HG03558 (cell line): ENCODE measurements around the gene VTCN1.
"Not testable (repeated sequence)": the region's sequence is repeated elsewhere in the genome, so short reads cannot be mapped to it uniquely, and the experiment has no call there.

Experiments
- ATAC-seq: cut with Tn5 transposase; IDR thresholded peaks from one replicate; pipeline ENCODE4 v1.9.1; 2021; ENCODE audit warnings: moderate number of reproducible peaks; ENCODE audit not compliant: unreplicated experiment; ENCODE audit errors: extremely low read depth

VTCN1 gene

DNA sequence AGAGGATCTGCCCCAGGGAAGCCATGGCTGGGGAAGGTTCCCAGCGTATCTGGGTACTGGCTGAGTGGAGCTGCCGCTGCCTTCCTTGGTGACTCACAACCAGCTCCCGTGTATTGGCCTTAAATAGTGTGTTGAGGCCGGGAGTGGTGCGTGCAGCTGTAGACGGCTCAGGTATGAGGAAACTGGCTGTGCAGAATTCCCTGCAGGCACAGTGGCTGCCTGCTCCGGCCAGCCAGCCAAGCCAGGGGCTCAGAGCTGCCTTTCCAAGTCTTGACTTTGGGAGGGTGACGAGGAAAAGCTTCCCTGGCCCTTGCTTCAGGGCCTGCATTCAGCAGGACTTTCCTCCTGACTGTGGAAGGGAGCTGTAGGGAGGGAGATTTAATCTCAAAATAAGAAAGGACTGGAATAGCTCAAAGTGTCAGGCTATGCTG lies at the start of gene VTCN1:
Gene VTCN1 (minus strand): TSS at position 97 of the 431 bp plus-strand sequence. CDS start 72 bp downstream, at position 25.
- no peak for ATAC-seq

GRCh38 chr1:117258791-117259190 lies 48.1 kb upstream of the VTCN1 start:
- no peak for ATAC-seq

- not testable (repeated sequence) for ATAC-seq
Measured at GRCh38 chr1:117258075-117258474, 47.3 kb upstream of the VTCN1 start.

DNA sequence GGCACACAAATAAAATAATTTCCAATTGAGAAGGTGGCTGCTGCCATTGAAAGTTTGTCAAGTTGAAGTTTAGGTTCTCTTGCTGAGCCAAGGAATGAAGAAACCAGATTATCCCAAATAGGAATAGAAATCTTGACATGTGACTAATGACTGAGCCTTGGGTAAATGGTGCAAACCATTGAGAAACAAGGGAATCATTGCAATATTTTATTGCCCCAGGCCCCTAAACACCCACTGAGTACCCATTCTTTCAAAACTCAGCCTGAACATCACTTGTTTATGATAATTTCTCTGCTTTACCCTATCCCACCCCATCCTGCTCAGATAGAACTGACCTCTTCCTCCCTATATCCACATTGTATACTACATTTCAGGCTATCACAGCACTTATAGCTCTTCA lies 46.6 kb upstream of the VTCN1 start:
- ATAC-seq = no peak

DNA sequence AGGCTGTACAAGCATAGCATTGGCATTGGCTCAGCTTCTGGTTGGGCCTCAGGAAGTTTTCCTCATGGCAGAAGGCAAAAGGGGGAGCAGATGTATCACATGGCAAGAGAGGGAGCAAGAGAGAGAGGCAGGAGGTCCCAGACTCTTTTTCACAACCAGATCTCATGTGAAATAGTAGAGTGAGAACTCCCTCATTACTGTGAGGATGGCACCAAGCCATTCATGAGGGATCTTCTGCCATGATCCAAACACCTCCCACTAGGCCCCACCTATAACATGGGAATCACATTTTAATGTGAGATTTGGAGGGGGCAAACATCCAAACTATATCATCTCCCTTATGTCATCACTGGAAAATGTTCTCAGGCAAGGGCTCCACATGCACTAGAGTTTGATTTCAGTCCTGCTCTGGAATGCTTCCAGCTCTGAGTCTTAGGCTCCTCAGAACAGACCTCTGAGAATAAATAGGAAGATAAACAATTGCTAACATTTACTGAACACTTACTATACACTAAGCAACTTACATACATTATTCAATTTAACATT lies 39.4 kb upstream of the VTCN1 start:
- ATAC-seq = no peak

DNA sequence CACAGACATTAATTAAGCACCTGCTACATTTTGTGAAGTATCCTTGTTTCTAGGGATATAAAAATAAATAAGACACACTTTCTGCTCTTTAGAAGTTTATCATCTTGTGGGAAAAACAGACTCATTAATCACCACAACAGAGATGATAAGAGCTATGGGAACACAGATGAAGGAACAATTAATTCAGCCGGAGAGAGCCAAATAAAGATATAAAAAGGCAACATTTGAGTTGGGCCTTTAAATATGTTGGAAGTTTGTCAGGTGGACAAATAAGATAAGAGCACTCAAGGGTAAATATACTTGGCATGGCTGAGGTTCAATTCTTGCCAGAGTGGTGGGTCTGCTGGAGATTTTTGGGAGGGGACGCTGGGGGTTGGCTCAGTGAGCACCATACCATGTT lies 34.2 kb upstream of the VTCN1 start:
- no peak for ATAC-seq

DNA sequence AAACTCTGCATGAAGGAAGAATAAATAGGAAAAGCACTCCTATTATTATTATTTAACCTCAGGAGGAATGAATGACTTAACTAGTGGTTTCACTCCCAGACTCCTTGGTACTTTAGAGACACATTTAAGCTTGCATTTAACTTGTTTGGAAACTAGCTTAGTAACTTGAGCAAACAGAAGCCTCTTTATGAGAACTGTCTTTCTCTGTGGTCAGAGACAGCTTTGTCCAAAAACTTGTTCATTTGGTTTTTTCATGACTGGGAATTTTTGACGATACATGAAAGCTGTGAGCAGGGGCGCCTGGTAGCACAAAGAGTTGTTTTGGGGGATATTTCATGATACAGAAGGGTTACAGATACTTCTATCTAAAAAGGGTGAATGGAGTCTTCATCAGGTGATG lies 33.6 kb upstream of the VTCN1 start:
- ATAC-seq = no peak

- no peak for ATAC-seq
Measured at GRCh38 chr1:117241512-117241911, 30.8 kb upstream of the VTCN1 start.

DNA sequence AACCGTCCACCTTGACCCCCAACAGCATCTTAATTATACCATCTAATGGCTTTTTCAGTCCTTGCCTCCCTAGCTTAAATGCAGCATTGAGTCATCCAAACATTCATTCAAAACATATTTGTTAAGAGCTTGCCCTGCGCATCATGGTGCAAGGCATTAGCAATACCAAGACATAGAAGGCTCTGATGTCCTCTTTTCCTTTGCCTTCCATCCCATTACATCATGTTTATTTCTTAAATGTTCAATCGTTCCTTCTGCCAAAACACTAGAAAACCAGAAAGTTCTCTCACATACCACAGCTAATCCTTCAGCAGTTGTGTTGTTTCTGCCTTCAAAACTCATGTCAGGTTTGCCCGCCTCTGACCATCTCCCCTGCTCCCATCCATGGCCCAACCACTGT lies 29.8 kb upstream of the VTCN1 start:
- no peak for ATAC-seq

DNA sequence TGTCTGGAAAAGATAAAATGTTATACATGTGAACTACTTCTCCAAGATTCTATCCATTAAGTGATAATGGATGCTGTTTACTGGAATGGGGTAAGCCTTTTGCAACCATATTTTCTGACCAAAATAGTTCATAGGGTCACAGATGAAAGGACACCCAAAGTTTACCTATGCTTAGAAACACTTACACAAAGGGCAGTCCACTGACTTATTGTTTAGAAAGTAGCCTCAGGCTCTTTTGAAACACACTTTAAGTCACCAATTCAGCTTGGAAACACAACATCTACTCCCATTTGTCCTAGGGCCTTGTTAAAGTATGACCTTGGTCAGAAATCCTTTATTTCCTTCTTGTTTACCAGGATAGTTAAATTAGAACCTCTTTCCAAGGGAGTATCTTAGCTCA lies 28.7 kb upstream of the VTCN1 start:
- ATAC-seq = no peak

GRCh38 chr1:117237726-117238381 lies 27.1 kb upstream of the VTCN1 start:
- no peak for ATAC-seq

GRCh38 chr1:117235863-117236465 lies 25.2 kb upstream of the VTCN1 start:
- ATAC-seq = no peak

DNA sequence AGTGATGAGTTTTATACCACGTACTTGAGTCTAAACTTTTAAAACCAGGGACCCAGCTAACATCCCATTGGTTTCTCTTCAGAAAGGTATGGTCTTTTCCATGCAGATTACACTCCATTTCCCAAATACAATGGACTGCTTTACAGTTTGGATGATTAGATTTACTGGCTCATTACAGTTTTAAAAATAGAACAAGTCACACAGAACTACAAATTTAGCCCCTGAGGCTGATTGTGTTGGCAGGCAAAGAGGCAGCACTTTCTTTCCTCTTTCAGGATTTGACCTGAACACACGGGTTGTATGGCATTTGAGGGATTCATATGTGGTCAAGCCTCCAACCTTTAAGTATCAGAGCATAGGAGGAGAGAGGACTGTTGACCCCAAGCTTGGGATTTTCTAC lies 21.8 kb upstream of the VTCN1 start:
- no peak for ATAC-seq

DNA sequence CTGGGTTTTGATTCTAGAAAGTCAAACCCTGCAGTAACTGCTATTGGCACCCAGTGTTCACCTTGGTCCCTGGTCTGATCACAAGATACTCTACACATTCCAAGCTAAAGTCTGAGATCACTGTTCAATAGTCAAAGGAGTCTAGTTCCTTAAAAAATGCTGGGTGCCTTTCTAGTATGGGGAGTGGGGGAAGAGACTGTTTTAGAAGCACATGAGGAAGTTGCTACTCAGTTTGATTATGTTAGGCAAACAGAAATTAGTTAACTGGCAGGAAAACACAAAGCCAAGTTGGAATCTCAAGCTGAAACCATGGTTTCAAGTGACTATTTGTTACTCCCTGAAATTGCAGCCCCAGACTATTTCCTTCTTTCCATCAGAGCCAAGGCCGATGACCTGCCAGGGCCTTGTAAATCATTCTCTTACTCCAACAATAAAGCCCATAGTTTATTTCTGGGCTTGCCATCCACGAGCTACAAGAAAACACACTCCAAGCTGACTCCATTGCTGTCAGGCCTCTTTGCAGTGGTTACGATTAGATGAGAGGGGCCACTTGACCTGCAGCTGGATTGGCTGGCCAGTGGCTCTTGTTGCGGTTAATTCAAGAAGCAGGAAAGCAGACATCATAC lies 21.1 kb upstream of the VTCN1 start:
- ATAC-seq = no peak

- ATAC-seq = no peak
Measured at GRCh38 chr1:117231312-117231711, 20.6 kb upstream of the VTCN1 start.

DNA sequence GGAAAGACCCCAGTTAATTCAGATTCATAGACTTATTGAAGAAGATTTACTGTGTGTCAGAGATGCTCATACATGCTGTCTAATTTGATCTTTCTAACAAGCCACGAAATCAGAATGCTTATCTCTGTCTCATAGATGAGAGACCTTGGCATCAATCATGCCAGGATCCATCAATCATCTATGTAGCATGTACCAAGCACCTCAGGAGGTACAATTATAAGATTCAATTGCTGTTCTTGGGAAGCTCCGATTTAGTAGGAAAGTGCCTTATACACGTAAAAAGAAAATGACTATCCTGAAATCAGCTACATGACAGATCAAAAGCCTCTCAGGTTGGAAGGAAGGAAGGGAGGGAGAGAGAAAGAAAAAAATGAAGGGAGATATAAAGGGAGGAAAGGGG lies 18.5 kb upstream of the VTCN1 start:
- ATAC-seq = no peak

DNA sequence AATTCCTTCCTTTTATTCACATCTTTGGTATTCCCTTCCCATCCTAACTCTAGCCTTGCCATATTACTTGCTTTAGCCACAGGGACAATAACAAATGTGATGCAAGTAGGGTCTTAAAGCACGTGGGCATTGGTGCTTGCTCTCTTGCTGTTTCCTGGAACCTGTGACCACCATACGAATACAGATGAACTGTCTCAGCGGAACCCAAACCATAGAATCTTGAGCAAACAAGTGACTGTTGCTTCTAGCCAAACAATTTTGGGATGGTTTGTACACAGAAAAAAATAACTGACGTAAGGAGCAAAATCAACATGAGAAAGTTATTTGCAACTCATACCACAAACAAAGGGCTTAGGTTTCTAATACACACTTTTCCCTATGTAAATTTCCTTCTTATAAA lies 15.2 kb upstream of the VTCN1 start:
- no peak for ATAC-seq

DNA sequence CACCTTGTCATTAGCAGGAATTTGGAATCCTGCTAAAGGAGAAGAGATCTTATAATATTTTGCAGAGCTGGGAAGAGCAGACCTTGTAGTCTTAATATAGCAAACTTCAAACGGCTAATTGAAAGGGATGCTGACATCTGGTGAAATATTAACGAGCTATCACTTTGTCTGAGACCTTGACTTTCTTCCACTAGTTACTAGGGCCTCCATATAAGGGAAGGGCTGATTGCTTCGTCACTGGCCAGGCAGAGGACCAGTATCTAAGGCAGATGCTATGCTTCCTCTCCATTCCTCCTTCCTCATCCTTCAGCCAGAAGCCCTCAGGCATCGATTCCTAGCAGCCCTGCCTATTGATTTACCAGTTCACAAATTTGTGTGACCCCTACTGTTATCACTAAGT lies 6.0 kb upstream of the VTCN1 start:
- no peak for ATAC-seq

DNA sequence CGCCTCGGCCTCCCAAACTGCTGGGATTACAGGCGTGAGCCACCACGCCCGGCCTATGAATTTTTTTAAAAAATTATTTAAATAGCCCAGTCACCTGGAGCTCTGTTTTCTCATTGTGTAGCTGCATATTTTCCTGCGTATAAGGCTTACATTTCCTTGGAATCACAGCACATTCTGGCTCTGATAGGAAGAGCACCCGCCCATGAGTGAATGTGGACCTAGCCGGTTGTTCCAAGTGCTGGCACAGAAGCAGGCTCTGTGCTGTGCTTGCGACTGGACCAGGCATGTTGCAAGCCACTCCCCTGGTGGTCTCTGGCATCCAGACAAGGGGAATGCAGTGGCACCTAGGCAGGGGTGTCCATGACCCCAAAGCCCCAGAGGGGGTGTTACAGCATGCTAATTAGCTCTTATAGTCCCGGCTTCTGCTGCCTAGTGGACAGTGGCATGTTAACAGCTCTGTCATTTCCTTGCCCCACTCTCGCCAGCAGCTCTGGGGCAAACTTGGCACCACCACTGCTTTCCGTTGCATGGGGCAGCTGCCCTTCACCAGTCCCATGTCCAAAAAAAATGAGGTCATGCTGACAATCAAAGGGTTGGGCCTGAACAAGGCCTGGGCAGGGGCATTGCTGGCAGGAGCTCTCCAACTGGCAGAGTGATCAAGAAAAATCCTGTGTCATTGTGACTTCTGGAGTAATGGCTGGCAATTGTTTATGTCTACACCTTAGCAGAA lies 5.2 kb upstream of the VTCN1 start:
- ATAC-seq = no peak

DNA sequence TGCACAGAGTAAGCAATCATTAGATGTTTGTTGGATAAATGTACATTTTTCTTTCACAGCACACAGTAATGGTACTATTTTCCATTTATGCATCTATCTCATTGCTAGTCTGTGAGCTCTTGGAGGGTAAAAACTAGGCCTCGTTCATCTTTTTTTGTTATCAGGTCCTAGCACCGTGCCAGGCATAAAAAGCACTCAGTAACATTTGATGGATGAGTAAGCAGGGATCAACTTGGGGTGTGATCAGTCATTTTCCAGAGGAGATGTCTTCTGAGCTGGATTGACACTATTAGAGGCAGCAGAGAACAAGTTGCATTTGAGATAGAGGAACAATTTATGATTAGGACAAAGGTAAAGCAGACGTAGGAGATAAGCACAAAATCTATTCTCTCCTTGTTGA lies 4.3 kb upstream of the VTCN1 start:
- no peak for ATAC-seq

DNA sequence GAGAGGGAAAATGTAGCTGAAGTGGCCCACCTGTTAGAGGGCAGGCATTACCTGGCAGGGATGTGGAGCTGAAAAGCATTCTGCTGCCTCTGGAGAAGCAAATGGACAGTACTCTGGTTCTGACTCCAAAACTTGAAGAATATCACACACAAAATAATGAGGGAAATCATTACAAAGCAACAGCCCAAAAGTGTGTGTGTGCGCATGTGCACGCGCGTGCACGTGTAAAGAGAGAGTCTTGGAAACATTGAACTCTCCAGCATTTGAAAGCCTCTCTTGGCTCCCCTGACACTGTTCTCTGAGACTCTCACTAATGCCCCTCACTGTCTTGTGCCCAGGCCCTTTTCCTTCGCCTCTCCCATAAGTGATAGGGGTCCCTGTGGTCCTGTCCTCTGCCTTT lies 2.3 kb upstream of the VTCN1 start:
- no peak for ATAC-seq
